GM18499 (cell line): ENCODE data around the gene MAPKAP1.

ENCODE experiments used
- ATAC-seq: cut with Tn5 transposase; IDR thresholded peaks from one replicate; pipeline ENCODE4 v1.9.1; 2021; ENCODE audit warnings: moderate number of reproducible peaks; ENCODE audit not compliant: insufficient read depth, unreplicated experiment

Gene MAPKAP1

GRCh38 chr9:125544988-125545651 lies 161.9 kb downstream of the MAPKAP1 start:
- ATAC-seq, result no peak

- ATAC-seq, result no peak
Observed at GRCh38 chr9:125544484-125544883, 162.5 kb downstream of the MAPKAP1 start.

GRCh38 chr9:125541840-125542243 lies 165.2 kb downstream of the MAPKAP1 start:
- ATAC-seq, result no peak

- no peak for ATAC-seq
Observed at GRCh38 chr9:125540497-125540896, 166.5 kb downstream of the MAPKAP1 start.

DNA sequence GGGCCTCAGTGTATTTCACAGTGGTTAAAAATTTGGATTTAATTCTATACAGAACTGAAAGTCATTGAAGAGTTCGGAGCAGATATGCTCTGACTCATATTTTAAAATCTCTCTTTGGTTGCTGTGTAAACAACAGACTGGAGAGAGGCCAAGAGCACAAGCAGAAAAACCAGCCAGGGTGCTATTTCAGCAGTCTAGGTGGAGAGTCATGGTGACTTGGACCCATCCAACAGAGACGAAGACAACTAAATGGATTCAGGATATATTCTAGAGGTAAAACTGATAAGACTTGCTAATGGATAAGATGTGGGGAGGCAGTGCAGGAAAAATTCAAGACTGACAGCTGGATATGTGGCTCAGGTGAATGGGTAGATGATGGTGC lies 168.9 kb downstream of the MAPKAP1 start:
- ATAC-seq, result no peak

- no peak for ATAC-seq
Observed at GRCh38 chr9:125537442-125538091, 169.4 kb downstream of the MAPKAP1 start.

DNA sequence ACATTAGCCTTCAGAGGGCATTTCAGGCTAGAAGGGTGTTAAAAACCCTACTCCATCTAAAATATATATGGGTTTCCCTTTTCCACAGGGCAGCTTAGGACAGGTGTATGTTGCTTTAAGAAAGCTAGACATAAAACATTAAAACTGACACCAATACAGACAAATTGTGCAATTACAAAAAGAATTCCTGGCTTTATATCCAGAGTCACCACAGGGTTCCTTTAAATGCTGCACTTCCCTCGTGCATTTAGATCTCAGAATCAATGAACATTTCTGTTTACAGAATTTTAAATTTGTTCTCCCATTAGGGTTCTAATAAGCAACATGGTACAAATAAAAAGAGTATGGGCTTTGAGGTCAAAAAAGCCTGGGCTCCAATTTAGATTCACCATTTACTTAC lies 170.2 kb downstream of the MAPKAP1 start:
- ATAC-seq, result no peak

- no peak for ATAC-seq
Observed at GRCh38 chr9:125536167-125536772, 170.7 kb downstream of the MAPKAP1 start.

DNA sequence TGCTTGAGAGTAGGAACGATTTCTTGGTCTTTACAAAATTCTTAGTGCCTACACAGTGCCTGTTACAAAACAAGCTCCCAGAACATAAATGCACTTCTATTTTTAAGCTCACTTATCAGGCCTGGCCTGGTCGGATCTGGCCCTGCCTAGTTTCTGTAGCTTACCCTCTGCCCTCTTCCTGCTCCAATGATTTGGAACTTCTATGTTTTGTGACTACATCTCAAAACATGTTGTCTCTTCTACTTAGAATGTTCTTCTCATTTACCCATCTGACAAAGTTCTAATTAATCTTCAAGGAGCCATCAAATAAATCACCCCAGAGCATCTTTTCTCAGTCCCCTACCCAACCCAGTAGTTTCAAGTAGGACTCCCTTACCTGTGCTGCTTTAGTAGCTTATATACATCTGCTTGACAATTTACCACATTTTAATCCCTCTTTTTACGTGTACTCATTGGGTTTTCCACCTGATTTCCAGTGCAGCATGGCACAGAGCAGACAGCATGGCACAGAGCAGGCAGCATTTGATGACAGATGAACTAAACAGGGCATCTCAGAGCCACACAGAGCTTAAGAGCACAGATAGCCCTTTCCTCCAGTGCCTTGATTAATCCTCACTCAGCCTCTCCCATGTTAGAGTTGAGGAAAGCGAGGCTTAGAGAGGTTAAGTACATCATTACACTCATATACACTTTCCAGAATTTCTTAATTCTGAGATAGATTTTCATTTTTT lies 171.9 kb downstream of the MAPKAP1 start:
- ATAC-seq, result no peak

DNA sequence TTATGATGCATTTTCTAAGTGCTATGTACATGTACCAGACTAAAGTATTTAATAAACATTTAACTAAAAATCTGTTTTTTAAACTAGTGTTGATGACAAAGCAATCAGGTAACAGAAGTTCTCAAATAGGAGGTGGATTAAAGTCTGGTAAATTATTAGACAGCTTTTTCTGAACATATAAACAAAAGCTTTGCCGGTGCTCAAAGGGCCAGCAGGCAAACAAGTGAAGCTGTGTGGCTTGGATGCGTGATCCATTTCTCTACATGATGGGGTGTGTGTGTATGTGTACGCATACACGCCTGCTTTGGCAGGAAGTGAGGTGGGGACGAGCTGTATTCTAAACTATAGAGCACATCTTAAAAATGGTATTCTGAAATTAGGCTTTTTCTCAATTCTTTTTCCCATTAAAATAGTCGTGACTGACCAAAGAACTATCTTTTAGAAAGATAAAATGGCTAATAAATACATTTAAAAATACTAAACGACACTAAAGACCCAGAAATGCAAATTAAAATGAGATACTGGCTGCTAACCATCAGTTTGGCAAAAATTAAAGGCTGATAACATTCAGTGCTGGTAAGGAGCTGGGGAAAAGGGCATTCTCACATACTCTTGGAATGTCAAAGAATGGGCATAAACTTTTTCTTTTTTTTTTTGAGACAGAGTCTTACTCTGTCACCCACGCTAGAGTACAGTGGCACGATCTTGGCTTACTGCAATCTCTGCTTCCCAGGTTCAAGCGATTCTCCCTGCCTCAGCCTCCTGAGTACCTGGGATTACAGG lies 174.0 kb downstream of the MAPKAP1 start:
- ATAC-seq, result no peak

GRCh38 chr9:125532412-125532811 lies 174.6 kb downstream of the MAPKAP1 start:
- no peak for ATAC-seq

GRCh38 chr9:125529589-125530515 lies 177.2 kb downstream of the MAPKAP1 start:
- no peak for ATAC-seq

DNA sequence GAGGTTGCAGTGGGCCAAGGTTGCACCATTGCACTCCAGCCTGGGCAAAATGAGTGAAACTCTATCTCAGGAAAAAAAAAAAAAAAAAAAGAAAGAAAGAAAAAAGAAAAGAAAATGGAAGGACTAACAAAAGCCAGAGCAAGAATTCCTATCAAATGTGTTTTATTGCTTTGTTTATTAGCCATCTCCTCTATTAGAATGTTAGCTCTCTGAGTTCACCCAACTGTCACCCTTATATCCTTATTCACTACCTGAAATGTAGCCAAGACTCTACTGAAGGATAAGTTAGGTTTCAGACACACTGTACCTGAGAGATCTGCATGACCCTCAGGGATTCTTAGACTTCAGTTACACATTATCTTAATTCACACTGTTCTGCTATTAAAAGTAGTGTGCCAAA lies 177.9 kb downstream of the MAPKAP1 start:
- ATAC-seq, result no peak

GRCh38 chr9:125527471-125528002 lies 179.5 kb downstream of the MAPKAP1 start:
- no peak for ATAC-seq

- no peak for ATAC-seq
Observed at GRCh38 chr9:125525921-125526631, 180.9 kb downstream of the MAPKAP1 start.

- no peak for ATAC-seq
Observed at GRCh38 chr9:125524583-125525355, 182.2 kb downstream of the MAPKAP1 start.

DNA sequence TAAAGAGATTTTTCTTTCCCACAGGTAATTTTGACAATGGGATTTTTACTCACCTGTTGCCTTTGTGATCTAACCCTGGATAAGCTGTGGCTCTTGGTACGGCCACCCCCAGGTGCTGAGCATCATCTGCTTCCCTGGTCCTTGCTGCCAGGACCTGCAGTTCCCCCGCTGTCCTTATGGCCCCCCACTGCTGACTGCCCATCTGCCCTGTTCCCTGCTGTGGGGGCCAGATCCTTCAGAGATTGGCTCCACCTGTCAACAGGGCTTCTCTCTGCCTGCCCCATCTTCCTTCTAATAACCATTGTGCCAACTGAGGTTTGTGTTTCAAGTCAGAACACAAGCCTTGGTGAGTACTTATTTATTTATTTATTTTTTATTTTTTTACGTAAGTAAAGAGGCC lies 183.3 kb downstream of the MAPKAP1 start:
- no peak for ATAC-seq

DNA sequence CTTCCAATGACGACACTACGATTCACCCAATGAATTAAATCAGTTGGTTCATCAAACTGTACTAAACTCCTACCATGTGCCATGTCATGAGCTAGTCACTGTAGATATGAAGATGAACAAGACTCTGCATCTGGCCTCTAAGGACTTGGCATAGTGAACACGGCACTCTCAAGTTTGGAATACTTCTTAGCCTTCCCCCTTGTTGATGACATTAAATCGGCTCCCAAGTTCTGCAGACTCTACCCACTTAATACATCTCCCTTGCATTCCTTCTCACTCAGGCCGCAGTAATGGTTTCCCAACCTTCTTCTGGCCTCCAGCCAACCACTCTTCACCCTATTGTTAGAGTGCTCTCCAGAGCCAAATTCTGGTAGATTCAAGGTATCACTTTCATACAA lies 184.7 kb downstream of the MAPKAP1 start:
- ATAC-seq, result no peak
